C4-2B (cell line): ENCODE measurements around the gene PHOSPHO2.

Experiments used
- H3K27ac ChIP-seq: fragments of 450-650 bp; 2 replicates; pipeline ENCODE4 v1.5.1; 2017
- ZFX ChIP-seq: fragments of 450-650 bp; IDR thresholded peaks from 2 replicates; pipeline ENCODE4 v1.6.1; 2017
- TF ChIP-seq, protein P1 (sequence below): fragments of 450-650 bp; conservative IDR thresholded peaks from 2 replicates; pipeline ENCODE4 v1.5.1; 2017; ENCODE audit warnings: mild to moderate bottlenecking

PHOSPHO2 gene

DNA sequence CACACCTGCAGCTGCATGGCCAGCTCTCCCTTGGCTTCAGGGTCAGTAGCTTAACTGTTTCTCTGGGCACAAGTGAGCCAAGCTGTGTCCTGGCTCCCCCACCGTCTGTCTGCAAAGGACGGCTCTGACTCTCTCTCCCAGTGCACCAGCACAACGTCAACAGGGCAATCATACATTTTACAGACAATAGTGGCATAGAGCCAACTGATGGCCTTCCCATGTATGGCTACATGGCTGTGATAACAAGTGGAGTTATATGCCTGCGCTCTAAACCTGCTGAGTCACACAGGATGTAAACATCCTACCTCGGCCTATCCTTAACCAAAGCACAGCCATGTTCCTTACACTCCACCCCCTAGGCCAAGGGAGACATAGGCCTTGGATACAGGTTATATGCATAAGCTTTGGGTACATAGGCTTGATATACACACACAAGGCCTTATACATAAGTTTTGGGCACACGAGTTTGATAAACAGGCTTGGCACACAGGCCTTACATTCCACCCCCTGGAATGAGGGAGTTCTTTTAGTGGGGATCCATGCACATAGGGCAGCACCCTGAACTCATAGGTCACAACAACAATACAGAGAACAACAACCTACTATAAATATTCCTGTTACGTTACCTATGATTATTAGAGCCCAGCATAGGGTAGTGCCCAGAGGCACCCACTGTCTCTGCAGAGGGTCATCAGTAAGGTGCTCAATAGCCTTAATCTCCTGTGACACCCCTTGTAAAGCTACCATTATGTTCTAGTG is 17.7 kb downstream of the PHOSPHO2 start:
- TF ChIP-seq ZFX, result no peak
- TF ChIP-seq, protein P1, sequence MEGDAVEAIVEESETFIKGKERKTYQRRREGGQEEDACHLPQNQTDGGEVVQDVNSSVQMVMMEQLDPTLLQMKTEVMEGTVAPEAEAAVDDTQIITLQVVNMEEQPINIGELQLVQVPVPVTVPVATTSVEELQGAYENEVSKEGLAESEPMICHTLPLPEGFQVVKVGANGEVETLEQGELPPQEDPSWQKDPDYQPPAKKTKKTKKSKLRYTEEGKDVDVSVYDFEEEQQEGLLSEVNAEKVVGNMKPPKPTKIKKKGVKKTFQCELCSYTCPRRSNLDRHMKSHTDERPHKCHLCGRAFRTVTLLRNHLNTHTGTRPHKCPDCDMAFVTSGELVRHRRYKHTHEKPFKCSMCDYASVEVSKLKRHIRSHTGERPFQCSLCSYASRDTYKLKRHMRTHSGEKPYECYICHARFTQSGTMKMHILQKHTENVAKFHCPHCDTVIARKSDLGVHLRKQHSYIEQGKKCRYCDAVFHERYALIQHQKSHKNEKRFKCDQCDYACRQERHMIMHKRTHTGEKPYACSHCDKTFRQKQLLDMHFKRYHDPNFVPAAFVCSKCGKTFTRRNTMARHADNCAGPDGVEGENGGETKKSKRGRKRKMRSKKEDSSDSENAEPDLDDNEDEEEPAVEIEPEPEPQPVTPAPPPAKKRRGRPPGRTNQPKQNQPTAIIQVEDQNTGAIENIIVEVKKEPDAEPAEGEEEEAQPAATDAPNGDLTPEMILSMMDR, result no peak
- no peak overlapping the region for H3K27ac ChIP-seq

DNA sequence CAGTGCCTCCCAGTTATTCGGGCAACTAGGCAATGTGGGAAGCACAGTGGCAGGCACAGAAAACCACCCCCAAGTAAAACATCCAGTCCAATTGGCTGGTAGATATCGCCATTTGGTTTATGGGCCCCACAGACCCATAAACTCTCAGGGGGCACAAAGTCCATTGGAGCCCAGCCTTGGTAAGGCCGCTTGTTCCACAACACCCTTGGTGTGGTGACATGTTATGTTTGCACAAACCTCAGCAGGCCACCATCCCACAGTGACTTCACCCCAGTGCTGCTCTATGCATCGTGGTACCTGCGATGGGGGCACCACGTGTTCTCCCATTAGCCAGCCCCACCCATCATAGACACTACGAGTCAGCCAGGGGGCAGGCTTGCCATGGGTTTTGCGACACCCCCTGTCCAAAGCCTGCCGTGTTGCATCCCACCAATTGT is 18.5 kb downstream of the PHOSPHO2 start:
- no peak overlapping the region for H3K27ac ChIP-seq
- TF ChIP-seq, protein P1, result no peak
- no peak for TF ChIP-seq ZFX

DNA sequence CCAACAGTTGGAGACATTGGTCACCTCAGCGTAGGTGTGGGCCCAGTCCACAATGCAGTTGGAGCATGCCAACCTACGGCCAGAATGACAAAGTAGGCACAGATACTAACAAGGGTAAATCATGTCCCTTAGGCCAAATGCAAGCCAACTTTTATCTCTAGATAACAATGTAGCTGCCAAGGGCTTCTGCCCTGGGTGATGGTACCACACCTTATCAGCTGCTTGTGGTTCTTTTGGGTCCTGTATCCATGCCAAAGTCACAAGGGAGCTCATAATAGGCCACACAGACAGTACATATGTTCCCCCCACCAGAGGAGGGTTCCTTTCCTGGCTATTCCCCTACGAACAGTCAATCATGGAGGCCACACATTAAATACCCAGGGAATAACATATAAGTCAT is 19.1 kb downstream of the PHOSPHO2 start:
- TF ChIP-seq, protein P1, result no peak
- TF ChIP-seq ZFX, result no peak

DNA sequence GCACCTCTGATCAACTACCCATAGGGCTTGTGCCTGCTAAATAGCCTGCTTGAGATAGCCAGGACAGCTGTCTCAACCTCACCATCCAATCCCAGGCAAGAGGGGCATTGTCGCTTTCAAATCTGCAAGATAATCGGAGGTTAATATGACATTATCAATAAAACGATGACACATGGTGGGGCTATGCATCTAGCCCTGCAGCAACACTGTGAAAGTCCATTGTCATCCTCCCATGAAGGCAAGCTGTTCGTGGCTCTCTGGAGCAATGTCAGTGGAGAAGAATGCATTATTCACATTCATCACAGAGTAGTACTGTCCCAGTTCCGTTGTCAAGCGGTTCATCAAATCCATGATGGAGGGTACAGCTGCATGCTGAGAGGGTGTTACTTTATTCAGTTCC is 20.4 kb downstream of the PHOSPHO2 start:
- no peak for TF ChIP-seq ZFX
- TF ChIP-seq, protein P1, result no peak
- peak overlapping the region; percentile 82 for H3K27ac ChIP-seq

More for the DNA sequence above, 19.1 kb downstream of the PHOSPHO2 start:
- H3K27ac ChIP-seq, result peak overlapping the region; percentile 82

DNA sequence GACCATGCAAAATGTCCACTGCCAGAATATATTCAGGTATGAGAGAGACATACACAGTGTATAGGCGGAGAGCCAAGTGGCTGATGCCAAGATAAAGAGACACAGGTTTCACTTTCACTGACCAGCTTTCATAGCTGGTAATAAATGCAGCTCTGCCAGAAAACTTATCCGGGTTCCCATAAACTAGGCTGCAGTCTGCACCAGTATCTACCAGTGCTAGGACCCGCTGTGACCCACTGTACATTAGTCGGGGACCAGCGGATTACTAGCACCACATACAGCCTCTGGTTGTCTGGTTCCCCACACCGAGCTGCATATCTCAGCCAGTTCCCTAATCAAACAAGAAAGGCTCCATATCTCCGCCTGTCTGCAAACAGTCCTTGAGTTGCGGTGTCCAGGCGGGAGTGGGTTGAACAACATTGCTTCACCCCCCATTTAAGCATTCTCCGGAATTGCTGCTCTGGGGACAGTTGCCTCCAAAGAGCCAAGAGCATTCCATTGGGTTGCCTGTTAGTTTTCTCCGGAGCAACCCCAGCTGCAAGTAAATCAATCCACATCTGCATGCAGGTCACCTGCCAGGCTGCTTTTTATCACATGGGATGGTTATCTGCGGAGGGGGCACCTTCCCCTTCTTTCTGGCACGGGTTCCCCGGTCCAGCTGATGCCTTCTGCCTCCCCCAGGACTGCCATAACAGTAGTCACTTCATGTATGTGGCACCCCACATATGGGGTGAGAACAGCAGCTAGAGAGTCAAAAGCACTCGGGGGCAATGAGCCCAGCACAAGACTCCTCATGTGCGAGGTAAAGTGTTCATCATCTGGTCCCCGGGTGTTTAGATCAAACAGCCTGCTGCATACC is 21.3 kb downstream of the PHOSPHO2 start:
- no peak for TF ChIP-seq ZFX
- TF ChIP-seq, protein P1, result no peak
- peak overlapping the region; percentile 82 for H3K27ac ChIP-seq

DNA sequence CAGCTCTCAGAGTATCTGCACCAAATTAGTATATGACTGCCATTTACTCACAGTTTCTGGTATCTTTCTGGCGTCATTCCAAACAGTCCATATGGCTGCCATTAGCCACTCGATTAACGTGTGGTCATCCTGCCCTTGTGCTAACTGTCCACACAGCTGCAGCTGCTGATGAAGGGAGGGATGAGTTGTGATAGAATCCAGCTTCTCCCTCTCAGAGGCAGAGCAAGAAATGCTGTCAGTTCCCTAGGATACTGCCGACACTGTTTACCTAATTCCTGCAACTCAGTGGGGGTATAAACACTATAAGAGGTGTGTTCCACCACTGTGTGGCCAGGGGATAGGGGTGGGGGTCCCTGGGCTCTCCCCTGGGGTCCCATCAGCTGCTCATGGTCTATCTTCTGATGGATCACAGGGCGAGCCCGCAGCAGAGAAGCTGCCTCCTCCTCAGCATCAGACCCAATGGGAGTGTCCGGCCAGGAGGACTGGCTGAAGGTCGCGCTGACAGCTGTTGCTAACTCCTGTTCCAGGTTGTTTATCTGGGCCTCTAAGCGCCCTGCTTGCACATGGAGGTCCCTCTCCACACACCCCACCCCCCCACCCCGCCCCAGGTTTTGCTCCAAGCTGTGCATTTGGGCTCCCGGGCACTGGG is 22.1 kb downstream of the PHOSPHO2 start:
- TF ChIP-seq, protein P1, result no peak
- no peak for TF ChIP-seq ZFX
- H3K27ac ChIP-seq, result peak overlapping the region; percentile 82
